GM21576 (cell line): ENCODE data around the gene KMT5B.

Source experiments
- ATAC-seq: cut with Tn5 transposase; IDR thresholded peaks from one replicate; pipeline ENCODE4 v1.9.1; 2021; ENCODE audit warnings: mild to moderate bottlenecking, moderate library complexity; ENCODE audit not compliant: unreplicated experiment

KMT5B gene

DNA sequence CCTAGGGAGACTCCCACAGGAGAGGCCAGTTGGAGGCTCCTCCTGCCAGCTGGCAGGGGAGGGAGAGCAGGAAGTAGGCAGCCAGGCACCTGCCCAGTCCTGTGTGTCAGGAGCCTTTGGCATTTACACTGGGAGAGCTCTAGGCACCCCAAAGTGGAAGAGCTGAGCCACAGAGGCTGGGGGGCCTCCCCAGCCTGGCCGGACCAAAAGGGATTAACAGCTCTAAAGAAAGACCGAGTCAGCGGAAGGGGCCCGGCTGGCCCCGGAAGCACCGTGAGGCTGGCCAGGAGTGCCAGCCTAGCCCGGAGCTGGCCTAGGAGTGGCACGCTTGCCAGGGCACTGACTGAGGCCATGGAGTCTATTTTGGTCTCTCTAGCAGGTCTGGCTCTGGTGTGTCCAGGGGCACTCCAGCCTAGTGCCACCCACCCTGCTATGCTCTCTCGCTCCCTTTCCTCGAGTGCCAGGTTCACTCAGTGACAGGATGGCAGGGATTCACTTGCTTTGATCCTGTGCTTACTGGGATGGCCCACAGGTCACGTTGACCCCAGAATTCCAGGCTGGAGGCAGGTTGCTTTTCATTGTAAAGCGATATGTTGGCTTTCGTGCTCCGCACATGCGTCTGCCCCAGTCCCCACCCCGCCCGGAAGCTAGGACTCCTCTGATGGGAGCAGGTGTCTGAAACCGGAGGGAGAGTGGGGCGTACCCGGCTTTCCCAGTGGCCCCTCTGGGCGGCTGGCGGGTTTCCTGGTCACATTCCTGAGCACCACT, 3.3 kb upstream of the KMT5B start:
- no peak for ATAC-seq

DNA sequence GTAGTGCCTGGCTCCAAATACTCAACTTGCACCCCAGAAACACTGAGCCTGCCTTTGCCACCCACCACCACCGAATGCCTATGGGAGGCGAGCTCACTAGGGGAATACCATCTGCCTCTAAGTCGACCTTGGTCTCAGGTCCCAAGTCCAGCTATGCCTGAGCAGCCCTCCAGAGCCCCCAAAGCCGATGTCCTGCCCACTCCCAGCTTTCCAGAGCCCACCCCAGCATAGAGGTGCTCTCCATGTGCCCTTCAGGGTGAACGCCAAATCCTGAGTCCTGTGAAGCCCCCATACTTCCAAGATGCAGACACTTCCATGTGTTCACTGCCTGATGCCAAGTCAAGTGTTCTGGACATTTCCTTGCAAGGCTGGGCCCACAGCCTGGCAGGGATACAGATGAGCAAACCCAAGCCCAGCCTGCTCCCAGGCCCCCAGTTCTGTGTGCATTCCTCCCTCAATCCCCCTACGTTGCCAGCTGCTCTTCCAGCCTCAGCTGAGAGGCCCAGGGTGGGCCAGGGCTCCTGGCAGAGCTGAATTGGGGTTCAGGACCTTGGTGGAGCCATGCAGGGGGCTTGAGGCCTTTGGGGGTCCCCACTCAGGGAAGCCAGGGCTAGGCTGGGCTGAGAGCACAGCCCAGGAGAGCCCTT, 2.6 kb upstream of the KMT5B start:
- ATAC-seq: no peak

DNA sequence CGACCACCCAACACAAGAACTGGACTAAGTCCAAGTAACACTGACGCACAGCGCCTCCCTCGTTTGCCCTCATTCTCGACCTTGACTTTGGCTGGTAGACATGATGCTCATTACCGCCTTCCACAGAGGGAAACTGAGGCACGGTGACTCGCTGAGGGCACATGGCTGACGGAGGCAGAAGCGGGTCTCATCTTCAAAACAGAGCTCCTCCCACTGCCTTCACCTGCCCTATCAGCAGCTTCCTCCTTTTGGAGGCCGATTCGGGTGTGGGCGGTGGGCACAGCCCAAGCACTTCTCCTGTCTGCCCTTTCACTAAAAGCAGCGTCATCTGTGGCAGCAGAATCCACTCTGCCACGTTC, 2.0 kb upstream of the KMT5B start:
- no peak for ATAC-seq

DNA sequence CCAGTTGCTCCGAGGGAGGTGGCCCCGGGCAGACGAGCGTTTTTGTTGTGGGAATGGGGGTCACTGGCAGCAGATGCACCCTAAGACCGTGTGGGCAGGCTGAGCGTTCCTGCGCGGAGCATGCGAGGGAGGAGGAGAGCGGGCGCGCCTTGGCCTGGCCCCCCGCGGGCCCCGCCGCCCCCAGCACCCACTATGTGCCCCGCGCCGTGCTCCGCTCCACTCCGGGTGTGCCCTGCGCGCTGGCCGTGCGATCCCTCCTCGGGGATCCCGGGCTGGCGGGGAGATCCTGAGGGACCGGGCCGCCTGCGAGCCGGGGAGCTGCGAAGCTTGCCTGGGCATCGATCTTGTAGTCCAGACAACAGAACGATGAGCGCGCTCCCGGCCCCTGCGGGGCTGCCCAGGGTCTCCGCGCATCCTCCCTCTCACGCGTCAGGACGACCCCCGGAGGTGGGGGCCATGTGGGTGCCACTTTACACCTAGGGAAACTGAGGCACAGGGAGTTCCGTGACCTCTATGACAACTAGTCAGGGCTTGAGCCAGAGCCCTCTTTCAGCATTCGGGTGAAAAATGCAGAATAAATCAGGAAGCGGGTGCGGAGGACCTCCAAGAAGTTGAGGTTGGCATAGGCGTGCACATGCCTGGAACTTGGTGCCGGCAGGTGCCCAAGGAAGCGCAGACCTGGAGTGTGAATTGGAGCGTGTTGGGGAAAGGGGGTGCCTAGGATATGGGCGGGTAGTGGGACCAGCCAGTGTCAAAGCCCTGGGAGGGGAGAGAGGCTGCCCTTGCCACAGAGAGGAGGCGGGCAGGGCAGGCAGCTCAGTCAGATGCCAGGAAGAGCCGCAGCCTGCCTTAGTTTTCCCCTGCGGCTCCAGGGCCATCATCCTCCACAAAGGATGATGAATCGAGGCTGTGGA, 1.3 kb upstream of the KMT5B start:
- ATAC-seq: peak; percentile 5

DNA sequence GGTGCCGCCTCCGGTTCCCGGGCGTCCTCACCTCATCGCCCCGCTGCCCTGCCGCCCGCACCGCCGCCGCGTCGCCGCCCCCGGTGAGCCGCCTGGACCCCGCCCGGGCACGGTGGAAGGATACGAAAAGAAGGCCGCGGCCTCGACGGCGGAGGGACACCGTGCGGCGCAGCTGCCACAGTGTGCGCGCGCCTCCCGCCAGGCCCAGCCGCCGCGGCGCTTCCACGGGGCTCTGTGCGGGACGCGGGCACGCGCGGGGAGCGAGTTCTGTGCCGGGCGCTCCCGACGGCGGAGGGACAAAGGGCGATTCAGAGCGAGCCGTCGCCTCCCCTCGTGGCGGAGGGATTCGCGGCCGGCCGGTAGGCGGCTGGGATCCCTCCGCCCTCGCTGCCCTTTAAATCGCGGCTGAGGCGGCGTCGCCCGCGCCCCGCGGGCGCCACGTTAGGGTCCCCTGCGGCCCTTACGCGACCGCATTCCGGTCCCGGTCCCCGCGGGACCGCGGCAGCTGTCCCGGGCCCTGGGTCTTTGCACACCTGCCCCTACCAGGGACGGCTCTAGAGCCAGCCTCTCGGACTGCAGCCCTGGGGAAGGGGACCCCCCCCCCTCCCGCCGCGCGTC, 568 bp upstream of the KMT5B start:
- peak; percentile 41 for ATAC-seq

DNA sequence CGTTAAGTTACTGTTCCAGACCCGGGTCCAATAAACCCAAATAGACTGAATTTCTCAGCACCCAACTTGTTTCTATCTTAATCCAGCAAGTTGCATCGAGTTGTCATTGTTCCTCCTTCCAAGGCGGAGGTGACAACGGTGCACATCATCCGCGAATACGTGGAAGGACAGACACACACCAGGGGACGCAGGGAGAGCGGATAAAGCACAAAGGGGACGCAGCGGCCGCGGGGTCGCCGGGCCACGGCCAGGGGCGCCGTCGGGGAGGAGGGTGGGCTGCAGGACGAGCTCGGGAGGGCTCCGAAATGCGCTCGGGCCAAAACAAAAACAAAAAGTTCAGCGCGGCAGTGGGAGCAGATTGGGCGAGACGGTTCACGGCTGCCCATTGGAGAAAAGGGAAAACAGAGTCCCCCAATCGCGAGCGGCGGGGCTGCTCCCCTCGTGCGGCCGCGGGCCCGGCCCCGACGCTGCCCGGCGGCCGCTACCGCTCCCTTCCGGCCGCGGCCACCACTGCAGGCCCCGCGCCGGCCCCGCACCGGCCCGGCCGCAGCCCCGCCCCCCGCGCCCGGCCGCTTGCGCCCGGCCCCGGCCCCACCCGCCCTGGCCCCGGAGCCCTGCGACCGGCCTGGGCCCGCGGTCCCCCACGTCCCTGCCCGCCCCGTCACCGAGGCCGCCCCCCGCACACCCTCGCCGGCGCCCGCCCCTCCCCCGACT, 518 bp downstream of the KMT5B start:
- ATAC-seq: no peak

DNA sequence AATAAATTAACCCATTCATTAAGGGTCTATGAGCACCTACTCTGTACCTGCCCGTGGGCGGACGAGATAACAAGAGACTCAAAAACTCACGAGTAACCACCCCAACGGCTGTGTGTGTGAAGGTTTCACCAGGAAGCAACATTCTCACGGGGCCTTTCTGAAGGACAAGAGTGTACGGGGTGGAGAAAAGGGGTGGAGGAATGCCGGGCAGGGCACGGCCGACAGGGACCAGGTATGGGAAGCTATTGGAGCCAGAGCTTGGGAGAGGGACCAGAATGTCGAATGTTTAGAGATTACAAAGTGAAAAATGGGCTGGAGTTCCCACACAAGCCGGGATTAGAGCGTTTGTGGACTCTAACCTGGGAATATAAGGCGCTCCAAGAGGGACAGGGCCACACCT, 1.6 kb downstream of the KMT5B start:
- ATAC-seq: no peak

DNA sequence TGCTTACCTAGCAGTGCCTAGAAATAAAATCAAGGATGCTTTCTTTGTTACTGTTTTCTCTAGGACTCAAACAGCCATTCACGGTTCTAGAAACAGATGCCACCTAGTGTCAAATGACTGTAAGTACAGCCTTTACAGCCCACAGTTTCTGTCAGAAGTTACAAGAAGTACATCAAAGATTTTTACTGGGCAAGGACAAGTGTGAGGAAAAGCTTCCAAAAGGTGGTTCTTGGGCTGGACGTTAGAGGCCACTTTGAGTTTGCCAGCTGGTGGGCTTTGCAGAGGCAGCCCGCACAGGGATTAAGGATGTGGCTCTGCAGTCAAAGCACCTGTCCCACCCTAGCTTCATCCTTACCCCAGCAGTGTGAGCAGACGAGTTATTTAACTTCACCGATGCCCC, 6.9 kb downstream of the KMT5B start:
- ATAC-seq: no peak

DNA sequence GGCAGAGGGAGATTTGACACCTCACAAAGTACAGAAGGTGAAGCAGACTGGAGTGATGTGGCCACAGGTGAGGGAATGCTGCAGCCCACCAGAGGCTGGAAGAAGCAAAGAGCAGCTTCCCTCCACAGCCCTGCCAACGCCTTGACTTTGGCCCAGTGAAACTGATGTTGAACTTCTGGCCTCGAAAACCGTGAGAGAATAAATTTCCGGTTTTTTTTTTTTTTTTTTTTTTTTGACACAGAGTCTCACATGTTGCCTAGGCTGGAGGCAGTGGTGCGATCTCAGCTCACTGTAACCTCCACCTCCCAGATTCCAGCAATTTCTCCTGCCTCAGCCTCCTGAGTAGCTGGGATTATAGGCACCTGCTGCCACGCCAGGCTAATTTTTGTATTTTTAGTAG, 8.7 kb downstream of the KMT5B start:
- no peak for ATAC-seq

DNA sequence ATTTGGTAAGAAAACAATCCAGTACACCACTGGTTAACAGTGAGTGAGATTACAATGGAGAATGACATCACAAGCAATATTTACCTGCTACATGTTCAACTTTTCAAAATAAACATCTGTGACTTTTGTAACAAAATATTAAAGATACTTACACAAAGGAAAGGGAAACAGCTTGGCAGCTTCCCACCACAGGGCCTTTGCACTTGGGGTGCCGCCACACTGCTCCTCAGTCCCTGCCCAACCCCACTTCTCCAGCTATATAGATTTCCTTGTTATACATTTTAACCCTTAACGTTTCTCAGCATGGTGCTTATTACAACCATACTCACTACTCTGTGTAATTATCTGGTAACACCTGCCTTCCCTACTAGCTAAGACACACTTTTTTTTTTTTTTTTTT, 10.9 kb downstream of the KMT5B start:
- ATAC-seq: no peak

DNA sequence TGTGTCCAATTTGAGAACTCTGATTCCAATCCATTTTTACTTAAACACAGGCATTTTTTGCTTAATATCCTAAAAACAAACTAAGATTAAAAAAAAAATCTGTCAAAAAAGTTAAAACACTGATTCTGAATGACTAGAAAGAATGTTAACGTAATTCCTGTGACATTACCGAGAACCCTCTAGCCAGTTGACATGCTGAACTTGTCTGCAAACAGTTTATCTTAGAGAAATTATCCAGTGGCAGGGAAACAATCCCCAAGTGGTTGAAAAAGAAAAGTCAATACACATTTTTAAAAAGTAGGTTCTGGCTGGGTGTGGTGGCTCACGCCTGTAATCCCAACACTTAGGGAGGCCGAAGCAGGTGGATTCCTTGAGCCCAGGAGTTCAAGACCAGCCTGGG, 11.6 kb downstream of the KMT5B start:
- ATAC-seq: no peak

DNA sequence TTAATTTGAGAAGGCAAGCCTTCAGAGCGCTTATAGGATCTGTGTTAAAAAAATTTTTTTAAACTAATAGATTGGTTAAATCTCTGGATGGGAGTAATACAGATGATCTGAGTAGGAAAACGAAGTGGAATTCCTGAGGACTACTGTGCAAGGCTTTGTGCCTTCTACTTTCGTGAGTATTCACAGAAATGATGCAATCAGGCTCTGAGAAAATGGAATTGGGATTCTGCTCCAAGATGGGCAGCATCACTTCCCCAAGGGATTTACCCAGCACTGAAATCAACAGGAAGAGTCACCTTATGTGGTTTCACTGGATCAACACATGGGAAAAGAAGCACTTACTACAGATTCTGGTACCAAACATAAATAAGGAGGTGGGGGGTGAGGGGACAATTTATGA, 12.5 kb downstream of the KMT5B start:
- ATAC-seq: no peak

DNA sequence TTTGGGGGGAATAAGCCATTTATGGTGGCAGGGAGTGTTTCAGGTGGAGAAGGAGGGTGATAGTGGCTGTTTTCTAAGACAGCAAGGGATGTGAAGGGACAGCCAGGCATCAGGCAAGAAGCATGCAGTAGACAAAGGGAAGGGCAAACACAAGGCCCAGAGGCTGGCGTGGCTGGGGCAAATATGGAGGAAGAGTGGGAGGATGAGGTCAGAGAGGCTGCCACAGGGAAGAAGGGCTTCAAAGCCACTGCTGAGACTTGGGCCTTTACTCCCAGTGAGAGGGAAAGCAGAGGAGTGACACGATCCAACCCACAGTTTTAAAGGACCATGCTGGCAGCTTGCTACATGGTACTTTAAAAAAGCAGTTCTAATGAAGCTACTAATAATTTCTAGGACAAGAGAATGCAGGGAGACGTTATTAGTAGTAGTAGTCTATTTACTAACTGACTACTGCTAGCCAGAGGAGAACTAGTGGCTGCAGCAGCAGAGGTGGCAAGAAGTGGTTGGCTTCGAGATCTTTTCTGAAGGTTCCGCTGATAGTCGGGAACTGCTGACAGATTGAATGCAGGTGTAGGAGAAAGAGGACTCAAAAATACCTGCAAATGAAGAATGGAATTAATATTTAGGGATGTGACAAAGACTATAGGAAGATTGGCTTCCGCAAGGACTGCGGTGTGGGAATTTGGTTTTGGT, 13.7 kb downstream of the KMT5B start:
- no peak for ATAC-seq

DNA sequence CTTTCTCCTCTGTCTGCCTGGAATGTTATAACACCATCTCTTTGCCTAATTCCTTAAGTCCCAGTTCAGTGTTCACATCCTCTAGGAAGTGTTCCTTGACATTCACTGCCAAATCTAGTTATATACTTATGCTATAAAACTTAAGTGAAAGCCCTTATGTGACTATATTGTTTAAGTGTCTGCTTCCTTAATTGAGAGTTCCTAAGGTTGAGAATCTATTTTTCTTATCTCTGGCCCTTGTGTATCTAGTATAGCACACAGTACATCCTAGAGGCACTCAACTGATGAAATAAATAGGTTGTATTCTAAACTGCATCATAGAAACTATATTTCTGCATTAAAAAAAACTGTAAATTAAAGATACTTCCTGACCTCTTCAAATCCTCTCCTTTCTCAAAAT, 16.9 kb downstream of the KMT5B start:
- ATAC-seq: no peak

DNA sequence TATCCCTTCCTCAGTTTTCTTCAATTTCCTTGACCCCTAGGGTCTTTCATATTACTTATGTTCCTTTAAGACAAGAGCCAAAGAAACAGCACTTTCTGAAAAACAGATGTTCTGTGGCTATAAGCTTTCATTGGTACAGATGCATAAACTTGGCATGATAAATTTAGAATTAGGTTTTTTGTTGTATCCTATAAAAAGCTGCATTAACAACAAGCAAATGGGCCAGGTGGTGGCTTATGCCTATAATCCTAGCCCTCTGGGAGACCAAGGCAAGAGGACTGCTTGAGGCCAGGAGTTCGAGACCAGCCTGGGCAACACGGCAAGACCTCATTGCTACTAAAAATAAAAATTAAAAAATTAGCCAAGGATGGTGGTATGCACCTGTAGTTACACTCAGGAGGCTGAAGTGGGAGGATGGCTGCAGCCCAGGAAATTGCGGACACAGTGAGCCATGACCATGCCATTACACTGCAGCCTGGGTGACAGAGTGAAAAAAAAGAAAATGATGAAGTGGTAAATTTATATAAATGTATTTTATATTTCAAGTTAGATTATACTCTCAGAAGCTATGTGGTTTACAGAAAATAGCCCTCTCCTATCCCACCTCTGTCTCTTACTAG, 18.3 kb downstream of the KMT5B start:
- ATAC-seq: no peak

DNA sequence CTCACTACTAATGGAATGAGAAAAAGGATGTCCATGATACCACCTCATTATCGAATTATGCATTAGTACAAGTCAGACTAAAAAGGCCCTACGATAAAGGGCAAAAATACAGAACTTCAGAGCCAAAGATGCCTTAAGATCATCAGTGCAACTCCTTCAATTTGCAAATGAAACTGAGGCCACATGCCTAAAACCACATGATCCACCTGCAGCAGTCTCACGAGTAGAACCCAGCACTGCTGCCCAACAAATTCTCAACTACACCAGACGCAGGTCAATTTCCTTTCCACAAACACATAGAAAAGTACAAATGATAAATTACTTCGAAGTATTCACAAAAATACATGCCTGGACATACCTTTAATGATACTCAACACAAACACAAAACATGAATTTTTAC, 20.1 kb downstream of the KMT5B start:
- ATAC-seq: no peak

DNA sequence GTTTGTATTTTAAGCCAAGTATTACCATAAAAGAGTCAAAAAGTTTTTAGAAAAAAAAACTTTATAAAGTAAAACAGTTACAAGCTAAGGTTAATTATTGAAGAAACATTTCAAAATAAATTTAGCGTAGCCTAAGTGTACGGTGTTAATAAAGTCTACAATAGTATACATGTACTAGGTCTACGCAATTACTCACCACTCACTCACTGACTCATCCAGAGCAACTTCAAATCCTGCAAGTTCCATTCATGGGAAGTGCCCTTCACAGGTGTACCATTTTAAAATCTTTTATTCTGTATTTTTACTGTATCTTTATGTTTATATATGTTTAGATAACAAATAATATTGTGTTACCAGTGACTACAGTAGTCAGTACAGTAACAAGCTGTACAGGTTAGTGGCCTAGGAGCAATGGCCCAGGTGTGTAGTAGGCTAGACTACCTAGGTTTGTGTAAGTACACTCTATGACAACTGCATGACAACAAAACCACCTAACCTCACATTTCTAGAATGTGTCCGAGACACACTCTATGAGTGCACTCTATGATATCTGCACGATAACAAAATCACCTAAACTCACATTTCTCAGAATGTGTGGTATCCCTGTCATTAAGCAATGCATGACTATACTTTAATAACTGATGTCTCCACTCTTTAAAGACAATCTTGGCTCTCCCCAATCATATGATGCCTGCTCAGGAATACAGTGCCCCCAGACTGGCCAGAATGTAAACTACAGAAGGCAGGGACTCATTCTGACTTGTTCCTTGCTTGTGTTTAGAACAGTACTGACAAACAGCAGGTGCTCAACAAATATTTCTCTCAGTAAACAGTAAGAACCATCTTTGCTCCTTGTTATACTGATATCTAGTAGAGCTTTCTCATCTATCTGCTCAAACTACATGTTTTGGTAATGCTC, 21.2 kb downstream of the KMT5B start:
- no peak for ATAC-seq

DNA sequence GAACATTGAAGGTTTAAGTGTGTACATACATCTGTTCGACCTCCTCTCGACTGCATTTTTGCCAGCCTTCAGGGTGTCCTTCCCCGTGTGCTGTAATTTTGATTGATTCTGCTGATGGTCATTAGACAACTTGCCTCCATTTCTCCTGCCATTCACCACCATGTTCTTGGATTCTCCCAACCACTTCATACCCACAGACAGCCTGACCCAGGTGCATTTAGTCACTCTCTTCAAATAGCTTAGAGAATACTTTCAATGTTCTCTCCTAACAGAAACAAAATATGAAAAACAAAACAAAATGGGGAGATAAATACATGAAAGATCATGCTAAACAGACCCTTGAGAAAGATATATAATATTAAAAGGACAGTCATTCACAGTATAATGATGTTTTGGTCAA, 23.2 kb downstream of the KMT5B start:
- no peak for ATAC-seq

DNA sequence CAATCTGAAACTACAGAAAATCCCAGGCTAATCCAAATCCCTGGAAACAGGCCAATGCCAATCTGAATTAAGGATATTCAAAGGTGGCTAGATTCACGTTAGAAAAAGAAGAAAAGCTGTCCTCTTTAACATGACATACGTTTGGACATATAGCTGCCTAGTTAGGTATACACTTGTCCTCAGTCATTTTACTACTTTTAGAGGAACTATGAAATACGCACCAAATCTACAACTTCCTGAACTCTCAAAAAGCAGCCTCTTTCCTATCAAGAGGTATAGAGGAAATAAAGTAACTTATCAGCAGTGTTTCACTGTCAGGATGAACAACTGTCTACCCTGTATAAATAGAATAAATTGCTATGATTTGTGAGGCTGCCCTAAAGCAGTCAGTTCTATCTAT, 24.0 kb downstream of the KMT5B start:
- ATAC-seq: no peak
